ENCODE measurements around the gene DUSP7.

GRCh38 chr3:52017586-52017985 is 38.8 kb downstream of the DUSP7 start:
- no peak for TF ChIP-seq CTCF (IDR thresholded peaks at IDR 0.05)
- no peak for TF ChIP-seq POLR2A (IDR thresholded peaks at IDR 0.05)
- TF ChIP-seq POLR2AphosphoS5 (IDR thresholded peaks at IDR 0.05), result no peak

Data from gastroesophageal sphincter (tissue), 3 donors.